Gastroesophageal sphincter (tissue), 4 donors: Measurements from ENCODE around the gene REV1. TPM values are rescaled to one million over a fixed set of nuclear protein-coding genes. Genes with fewer than 3 reads are reported as not detected.

Source experiments
- ATAC-seq: fragments of 150-250 bp; one replicate; pipeline ENCODE4 v1.9.1; 2016; ENCODE audit warnings: mild to moderate bottlenecking, moderate library complexity
- H3K27ac ChIP-seq, 4 donors: fragments of 200-600 bp; sonication (generic) in 3 of 4; 1 replicate in 3 of 4; 2 replicates in 1 of 4; pipeline ENCODE4 v1.5.1; 2016 to 2019
- H3K27me3 ChIP-seq: fragments of 200-600 bp; sonication (generic); one replicate; pipeline ENCODE4 v1.5.1; 2019
- H3K36me3 ChIP-seq, 2 donors: fragments of 200-600 bp; sonication (generic); one replicate each; pipeline ENCODE4 v1.5.1; 2019; ENCODE audit warnings: control low read depth in 1 of 2
- H3K4me1 ChIP-seq, 3 donors: fragments of 200-600 bp; sonication (generic); 1 replicate in 2 of 3; 2 replicates in 1 of 3; pipeline ENCODE4 v1.5.1; 2016 to 2019; ENCODE audit warnings: control low read depth in 2 of 3
- H3K4me3 ChIP-seq, 2 donors: fragments of 200-600 bp; sonication (generic); one replicate each; pipeline ENCODE4 v1.5.1; 2019; ENCODE audit warnings: mild to moderate bottlenecking in 1 of 2, moderate library complexity in 1 of 2
- H3K9me3 ChIP-seq, 3 donors: fragments of 200-600 bp; sonication (generic); one replicate each; pipeline ENCODE4 v1.5.1; 2017 to 2019; ENCODE audit warnings: control low read depth in 2 of 3
- CTCF ChIP-seq, 4 experiments: fragments of 200-600 bp in 2 of 4; fragments of 450-650 bp in 2 of 4; sonication (generic) in 1 of 4; IDR thresholded peaks; one replicate each; pipeline ENCODE4 v1.5.1; 2017 to 2019; ENCODE audit warnings: antibody characterized with exemption in 4 of 4, mild to moderate bottlenecking in 2 of 4, moderate library complexity in 2 of 4
- EP300 ChIP-seq: sonication (generic); formaldehyde crosslinking; IDR thresholded peaks from one replicate; pipeline ENCODE4 v1.6.1; 2017; ENCODE audit warnings: antibody characterized with exemption, mild to moderate bottlenecking
- POLR2A ChIP-seq, 2 donors: fragments of 450-650 bp; IDR thresholded peaks; one replicate each; pipeline ENCODE4 v1.6.1; 2017; ENCODE audit warnings: antibody characterized with exemption in 2 of 2, mild to moderate bottlenecking in 2 of 2, moderate library complexity in 1 of 2
- POLR2AphosphoS5 ChIP-seq: sonication (generic); formaldehyde crosslinking; IDR thresholded peaks from one replicate; pipeline ENCODE4 v1.6.1; 2017; ENCODE audit warnings: antibody characterized with exemption
- WGBS, 2 donors: methylation state at CpG; one replicate each; pipeline ENCODE4 v1.1.5; 2018; ENCODE audit warnings: low coverage in 1 of 2; 5-methylcytosine and 5-hydroxymethylcytosine counted together
- total RNA-seq, 4 donors: library from RNA; depleted of rRNA; stranded (reverse); fragments of >200 nt; gene quantifications; one replicate each; pipeline ENCODE4 v1.1.0, GENCODE V29; 2016

REV1 gene
- total RNA-seq, 4 donors from 2014 or later, result 25.9 to 61.5 (median 47.3) TPM

- Histone ChIP-seq H3K27me3 (no peaks in the 10 kb centered on the region), H3K27ac (peak overlapping the region; percentile 78 to 100 (median 100)), H3K36me3 (no peaks in the 10 kb centered on the region), H3K4me3 (peak overlapping the region; percentile 83 to 99), H3K4me1 (peaks cover 0 to 51% (median 5%) of the 10 kb centered on the region in 3 donors), H3K9me3 (no peaks in the 10 kb centered on the region)
- no peak for ATAC-seq
- 2 to 3% methylated on average over 8 of the region's 8 CpGs for WGBS, 2 donors
- no peak for TF ChIP-seq POLR2AphosphoS5
- no peak for TF ChIP-seq EP300
- no peak for TF ChIP-seq CTCF (IDR thresholded peaks at IDR 0.05)
- TF ChIP-seq POLR2A (IDR thresholded peaks at IDR 0.05), result no peak
Measured at GRCh38 chr2:99488539-99489062, 1.2 kb downstream of the REV1 start.

- Histone ChIP-seq H3K27me3 (no peaks in the 10 kb centered on the region), H3K27ac (no peak overlapping the region), H3K36me3 (no peaks in the 10 kb centered on the region), H3K9me3 (no peaks in the 10 kb centered on the region), H3K4me1 (peaks cover 0 to 58% (median 5%) of the 10 kb centered on the region in 3 donors), H3K4me3 (no peak overlapping the region)
- 40% methylated on average over 1 of the region's 4 CpGs; no CpG with 5 or more reads in 1 of the 2 donors for WGBS, 2 donors
- no peak for ATAC-seq
- TF ChIP-seq POLR2AphosphoS5 (no peak), EP300 (no peak), POLR2A (IDR thresholded peaks at IDR 0.05) (no peak), CTCF (IDR thresholded peaks at IDR 0.05) (no peak)
Measured at GRCh38 chr2:99487906-99488305, 1.9 kb downstream of the REV1 start.

GRCh38 chr2:99485824-99486223 lies 4.0 kb downstream of the REV1 start:
- Histone ChIP-seq H3K36me3 (no peaks in the 10 kb centered on the region), H3K4me1 (peaks cover under 1 to 71% (median 10%) of the 10 kb centered on the region in 3 donors), H3K27me3 (no peaks in the 10 kb centered on the region), H3K9me3 (no peaks in the 10 kb centered on the region), H3K4me3 (no peak overlapping the region), H3K27ac (peak overlapping the region in 1 of 4 donors; percentile 18)
- ATAC-seq, result no peak
- 60 to 66% methylated on average over 1 to 3 of the region's 4 CpGs for WGBS, 2 donors
- TF ChIP-seq CTCF (IDR thresholded peaks at IDR 0.05) (no peak), POLR2A (IDR thresholded peaks at IDR 0.05) (no peak), EP300 (no peak), POLR2AphosphoS5 (no peak)

GRCh38 chr2:99485411-99485810 lies 4.4 kb downstream of the REV1 start:
- no peaks in the 10 kb centered on the region for H3K36me3 ChIP-seq
- no peaks in the 10 kb centered on the region for H3K9me3 ChIP-seq
- H3K4me3 ChIP-seq, result no peak overlapping the region
- H3K27me3 ChIP-seq, result no peaks in the 10 kb centered on the region
- peak overlapping the region in 1 of 4 donors; percentile 18 for H3K27ac ChIP-seq
- H3K4me1 ChIP-seq, result peaks cover 3 to 71% (median 10%) of the 10 kb centered on the region in 3 donors
- WGBS, 2 donors, result 66 to 100% methylated on average over 2 to 3 of the region's 3 CpGs
- TF ChIP-seq POLR2A (IDR thresholded peaks at IDR 0.05) (no peak), POLR2AphosphoS5 (no peak), EP300 (no peak), CTCF (IDR thresholded peaks at IDR 0.05) (no peak)
- no peak for ATAC-seq

GRCh38 chr2:99484205-99484604 lies 5.6 kb downstream of the REV1 start:
- Histone ChIP-seq H3K4me3 (no peak overlapping the region), H3K36me3 (no peaks in the 10 kb centered on the region), H3K9me3 (no peaks in the 10 kb centered on the region), H3K4me1 (peaks cover 6 to 81% (median 15%) of the 10 kb centered on the region in 3 donors), H3K27me3 (no peaks in the 10 kb centered on the region), H3K27ac (no peak overlapping the region)
- WGBS, 2 donors, result 68 to 79% methylated on average over 2 of the region's 2 CpGs
- no peak for ATAC-seq
- no peak for TF ChIP-seq EP300
